GM21515 (cell line): ENCODE measurements around the gene TMEM200B.
"Not testable (repeated sequence)": the region's sequence is repeated elsewhere in the genome, so short reads cannot be mapped to it uniquely, and the experiment has no call there.

Experiments used
- ATAC-seq: cut with Tn5 transposase; IDR thresholded peaks from one replicate; pipeline ENCODE4 v1.9.1; 2021; ENCODE audit not compliant: unreplicated experiment

Gene TMEM200B

DNA sequence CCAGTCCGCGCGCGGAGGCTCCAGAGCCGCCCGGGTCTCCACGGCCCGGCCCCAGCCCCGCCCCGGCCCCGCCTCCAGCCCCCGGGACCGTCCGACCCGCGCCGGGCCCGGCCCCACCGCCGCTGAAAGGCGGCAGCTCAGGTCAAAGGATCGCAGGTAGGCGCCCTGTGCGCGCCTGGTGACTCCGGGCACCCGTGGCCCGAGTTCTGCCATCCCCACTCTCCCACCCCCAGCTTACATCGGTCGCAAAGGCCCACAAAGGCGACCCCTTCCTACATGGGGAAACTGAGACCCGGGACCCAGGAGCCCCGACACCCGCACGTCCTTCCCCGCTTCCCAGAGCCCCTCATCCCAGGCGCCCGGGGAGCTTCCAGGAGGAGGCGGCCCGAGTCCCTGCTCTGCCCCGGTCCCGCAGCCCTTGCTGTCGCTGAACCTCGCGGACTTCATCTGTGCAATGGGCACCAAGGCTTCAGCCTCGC lies at the start of gene TMEM200B:
TSS of gene TMEM200B (minus strand) at position 17 of the 479 bp plus-strand sequence. CDS start 2,075 bp downstream, outside the sequence.
- ATAC-seq: no peak

DNA sequence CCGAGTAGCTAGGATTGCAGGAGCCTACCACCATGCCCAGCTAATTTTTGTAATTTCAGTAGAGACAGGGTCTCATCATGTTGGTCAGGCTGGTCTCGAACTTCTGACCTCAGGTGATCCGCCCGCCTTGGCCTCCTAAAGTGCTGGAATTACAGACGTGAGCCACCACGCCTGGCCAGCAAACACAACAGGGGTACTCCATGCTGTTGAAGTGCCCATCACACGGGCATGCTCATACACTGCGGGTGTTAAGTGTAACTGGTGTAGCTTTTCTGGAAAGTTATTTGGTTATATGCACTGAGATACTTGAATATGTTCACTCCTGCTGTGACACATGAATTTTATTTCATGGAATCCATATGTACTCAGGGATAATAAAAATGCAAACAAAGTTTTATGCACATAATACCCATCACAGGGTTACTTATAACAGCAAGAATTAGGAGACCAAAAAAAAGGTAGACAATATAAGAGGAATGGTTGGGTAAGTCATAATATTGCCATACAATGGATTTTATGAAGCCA lies 48.8 kb upstream of the TMEM200B start:
- no peak for ATAC-seq

DNA sequence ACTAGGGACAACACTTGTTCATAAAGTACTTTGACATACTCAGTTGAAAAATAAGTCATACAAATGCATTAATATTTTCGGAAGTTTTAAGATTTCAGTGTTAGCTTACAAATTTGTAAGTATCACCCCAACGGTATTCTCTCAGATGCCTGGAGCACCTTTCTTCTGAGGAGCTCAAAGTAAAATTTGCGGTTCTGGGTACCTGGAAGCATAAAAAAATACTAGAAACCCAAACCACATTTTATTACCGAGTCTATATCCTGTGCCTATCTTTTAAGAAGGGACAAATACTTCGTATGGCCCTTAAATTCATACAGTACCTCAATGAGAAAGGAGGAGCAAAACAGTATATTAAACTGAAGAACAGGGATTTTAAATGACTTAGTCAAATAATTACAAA lies 47.8 kb upstream of the TMEM200B start:
- no peak for ATAC-seq

GRCh38 chr1:29171089-29171488 lies 47.4 kb upstream of the TMEM200B start:
- no peak for ATAC-seq

DNA sequence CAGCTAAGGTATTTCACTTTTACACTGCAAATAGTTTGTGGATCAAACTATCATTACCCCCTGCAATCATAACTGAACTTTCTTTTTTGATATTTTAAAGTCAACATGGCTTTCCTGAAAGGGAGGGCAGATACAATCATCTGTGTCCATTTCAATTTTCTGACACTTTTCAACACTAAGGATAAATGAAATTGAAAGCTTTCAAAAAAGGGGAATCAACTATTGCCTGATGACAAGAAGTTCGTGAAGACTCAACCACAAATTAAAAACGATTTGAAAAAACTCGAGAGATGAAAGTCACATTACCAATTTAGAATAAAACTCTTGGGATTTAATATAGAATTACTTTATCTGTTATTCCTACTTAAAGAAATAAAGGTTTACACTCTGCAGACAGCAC lies 46.3 kb upstream of the TMEM200B start:
- no peak for ATAC-seq

DNA sequence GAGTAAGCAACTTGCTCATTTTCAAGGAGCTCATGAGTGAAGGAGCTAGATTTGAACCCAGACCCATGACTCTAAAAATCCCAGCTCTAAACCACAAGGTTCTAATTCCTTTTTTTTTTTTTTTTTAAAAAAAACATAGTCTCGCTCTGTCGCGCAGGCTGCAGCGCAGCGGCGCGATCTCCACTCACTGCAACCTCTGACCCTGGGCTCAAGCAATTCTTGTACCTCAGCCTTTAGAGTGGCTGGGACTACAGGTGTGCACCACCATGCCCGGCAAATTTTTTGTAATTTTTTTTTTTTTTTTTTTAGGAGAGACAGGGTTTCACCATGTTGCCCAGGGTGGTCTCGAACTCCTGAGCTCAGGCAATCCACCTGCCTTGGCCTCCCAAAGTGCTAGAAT lies 44.2 kb upstream of the TMEM200B start:
- ATAC-seq: no peak

GRCh38 chr1:29166291-29166878 lies 42.7 kb upstream of the TMEM200B start:
- no peak for ATAC-seq

DNA sequence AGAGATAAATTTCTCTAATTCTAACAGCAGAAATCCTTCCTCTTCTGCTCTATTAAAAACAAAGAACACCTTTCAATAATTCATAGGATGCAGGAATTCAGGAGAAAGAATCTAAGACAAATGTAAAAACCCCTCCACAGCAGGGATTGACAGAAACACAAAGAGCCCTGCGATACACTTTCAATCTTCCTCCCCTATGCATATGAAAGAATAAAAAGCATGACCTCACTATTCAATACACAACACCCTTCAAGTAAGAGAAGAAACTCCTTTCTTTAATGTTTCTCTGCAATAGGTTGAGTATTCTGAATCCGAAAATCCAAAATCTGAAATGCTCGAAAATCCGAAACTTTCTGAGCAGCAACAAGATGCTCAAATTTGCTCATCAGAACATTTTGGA lies 40.9 kb upstream of the TMEM200B start:
- no peak for ATAC-seq

- no peak for ATAC-seq
Measured at GRCh38 chr1:29162476-29163138, 38.9 kb upstream of the TMEM200B start.

- ATAC-seq: no peak
Measured at GRCh38 chr1:29162025-29162424, 38.3 kb upstream of the TMEM200B start.

- no peak for ATAC-seq
Measured at GRCh38 chr1:29159773-29160172, 36.1 kb upstream of the TMEM200B start.

DNA sequence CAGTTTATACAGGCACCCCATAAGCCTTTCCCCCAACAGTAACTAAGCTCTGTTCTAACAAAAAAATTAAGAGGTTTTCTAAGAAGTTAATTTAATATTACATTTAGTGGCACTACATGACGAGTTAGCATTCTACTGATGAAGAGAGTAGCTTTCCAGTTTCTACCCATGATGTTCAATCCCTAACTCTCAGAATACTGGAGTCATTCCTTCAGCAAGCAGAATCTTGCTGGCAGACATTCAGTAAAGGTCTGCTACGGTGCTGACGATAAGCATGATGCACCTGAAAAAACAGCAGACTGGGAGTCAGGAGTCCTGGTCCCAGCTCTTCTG lies 33.5 kb upstream of the TMEM200B start:
- ATAC-seq: no peak

DNA sequence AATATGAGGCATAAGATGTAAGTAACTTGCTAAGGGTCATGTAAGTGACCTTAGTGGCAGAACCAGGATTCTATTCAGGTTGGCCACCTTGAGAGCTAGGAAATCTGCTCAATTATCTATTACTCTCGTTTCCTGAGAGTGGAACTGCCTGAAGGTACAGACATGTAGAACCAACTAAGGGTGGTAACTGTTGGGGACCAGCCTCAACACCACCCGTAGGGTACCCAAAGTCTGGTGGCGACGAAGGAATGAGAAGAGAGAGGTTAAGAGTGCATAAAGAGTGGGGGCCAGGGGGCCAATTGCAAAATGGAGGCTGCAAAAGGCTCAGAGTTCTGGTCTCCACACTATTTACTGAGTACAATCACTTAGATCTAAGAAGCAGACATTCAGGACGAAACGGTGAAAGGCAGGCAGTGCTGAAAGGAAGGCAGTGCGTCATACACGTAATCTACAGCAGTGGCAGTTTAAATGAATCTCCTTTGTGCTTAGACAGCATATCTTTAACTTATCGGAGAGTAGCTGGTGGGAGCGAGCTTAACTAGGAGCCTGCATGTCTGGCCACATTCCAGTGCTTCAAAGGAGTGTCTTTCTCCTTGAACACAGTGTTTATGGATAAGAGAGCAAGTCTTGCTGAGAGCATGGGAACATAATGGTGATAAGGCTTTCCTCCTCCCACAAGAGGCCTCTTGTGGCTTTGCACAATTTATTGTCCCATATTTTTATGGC lies 33.0 kb upstream of the TMEM200B start:
- no peak for ATAC-seq

- no peak for ATAC-seq
Measured at GRCh38 chr1:29152046-29152805, 28.5 kb upstream of the TMEM200B start.

DNA sequence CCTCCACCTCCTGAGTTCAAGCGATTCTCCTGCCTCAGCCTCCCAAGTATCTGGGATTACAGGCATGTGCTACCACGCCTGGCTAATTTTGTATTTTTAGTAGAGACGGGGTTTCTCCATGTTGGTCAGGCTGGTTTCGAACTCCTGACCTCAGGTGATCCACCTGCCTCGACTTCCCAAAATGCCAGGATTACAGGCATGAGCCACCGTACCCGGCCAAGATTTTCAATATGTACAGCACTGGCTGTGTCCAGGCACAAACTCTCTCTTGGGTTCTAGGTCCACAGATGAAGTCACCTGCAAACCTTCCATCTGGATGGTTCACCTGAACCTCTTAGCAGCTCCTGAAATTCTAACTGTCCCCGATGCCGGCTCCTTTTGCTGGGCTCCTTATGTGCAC lies 26.6 kb upstream of the TMEM200B start:
- not testable (repeated sequence) for ATAC-seq

- ATAC-seq: no peak
Measured at GRCh38 chr1:29148656-29149491, 25.2 kb upstream of the TMEM200B start.

GRCh38 chr1:29145739-29146437 lies 22.2 kb upstream of the TMEM200B start:
- ATAC-seq: no peak

DNA sequence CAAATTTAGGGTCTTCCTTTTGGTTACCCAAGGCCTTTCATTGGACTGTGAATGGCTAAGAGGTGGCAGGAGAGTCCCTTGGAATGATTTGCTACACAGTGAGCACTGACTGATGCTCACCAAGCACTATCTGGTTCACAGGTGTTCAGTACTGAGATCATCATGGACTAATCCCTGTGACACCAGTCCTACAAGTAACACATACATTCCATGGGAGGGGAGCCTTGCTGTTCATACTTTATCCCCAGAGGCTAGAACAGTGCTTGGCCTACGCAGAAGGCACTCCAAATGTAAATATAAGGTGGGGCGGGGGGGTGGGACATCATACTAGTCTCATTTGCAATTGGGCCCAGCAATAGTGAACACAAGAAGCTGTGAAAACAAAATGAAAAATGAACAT lies 20.5 kb upstream of the TMEM200B start:
- no peak for ATAC-seq

DNA sequence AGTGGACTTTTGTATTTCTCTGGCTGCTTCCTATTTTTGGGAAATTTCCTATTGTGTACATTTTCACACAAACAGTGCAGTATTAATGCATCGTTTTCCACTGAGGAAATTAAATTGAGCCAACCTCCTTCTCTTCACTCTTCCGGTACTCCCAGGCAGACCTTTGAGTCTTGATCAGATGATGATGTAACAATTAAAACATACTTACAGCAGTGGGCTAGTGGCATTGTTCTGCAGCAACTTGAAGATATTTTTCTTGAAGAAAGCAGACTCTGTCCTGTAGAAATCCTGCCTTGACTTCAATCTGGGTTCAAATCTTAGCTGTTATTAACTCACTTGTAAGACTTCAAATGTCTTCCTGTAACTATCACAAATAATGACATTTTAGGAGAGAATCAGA lies 19.0 kb upstream of the TMEM200B start:
- ATAC-seq: no peak

DNA sequence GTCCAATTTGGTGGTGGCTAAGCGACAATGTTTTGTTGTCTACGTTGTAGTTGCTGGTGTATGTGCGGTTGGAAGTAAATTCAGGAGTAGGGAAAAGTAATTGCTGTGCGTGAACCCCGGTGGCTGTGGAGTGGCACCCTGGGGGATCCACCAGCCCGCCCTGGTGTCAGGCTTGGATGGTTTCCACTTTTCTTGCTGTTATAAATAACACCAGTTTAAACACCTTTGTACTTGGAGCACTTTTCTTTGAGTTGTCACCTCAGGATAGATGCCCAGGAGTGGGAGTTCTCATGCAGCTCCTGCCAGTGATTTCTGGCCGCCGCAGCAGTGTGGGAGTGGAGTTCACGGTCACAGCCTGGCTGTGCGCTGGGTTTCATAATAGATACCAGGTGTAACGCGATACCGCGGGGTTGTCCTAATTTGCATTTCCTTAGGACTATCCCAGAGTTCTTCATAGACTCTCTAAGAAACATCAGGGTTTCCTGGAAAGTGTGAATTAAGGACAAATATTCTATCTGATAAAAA lies 12.8 kb upstream of the TMEM200B start:
- ATAC-seq: no peak
